H9 (cell line): ENCODE results near the gene SOCS1. TPM values are rescaled to one million over a fixed set of nuclear protein-coding genes. Genes with fewer than 3 reads are reported as not detected.

Source experiments
- DNase-seq: peaks from one replicate; pipeline ENCODE4 v3.0.0-alpha.2; 2017
- H2AFZ ChIP-seq: one replicate; pipeline ENCODE4 v1.6.1; 2013; ENCODE audit warnings: mild to moderate bottlenecking, low read length, control low read depth, moderate library complexity
- H2AK5ac ChIP-seq: 2 replicates; pipeline ENCODE4 v1.6.1; 2013; ENCODE audit warnings: low read length, control low read depth, mixed read lengths; ENCODE audit not compliant: insufficient read length
- H2BK120ac ChIP-seq: one replicate; pipeline ENCODE4 v1.6.1; 2013; ENCODE audit warnings: low read depth, mild to moderate bottlenecking, low read length, control low read depth, inconsistent platforms; ENCODE audit not compliant: poor library complexity, severe bottlenecking
- H2BK12ac ChIP-seq: 2 replicates; pipeline ENCODE4 v1.6.1; 2013; ENCODE audit warnings: low read length, control low read depth, mixed read lengths, low read depth; ENCODE audit not compliant: insufficient read length
- H2BK15ac ChIP-seq: 2 replicates; pipeline ENCODE4 v1.6.1; 2013; ENCODE audit warnings: low read depth, low read length, control low read depth
- H2BK20ac ChIP-seq: one replicate; pipeline ENCODE4 v1.6.1; 2013; ENCODE audit warnings: low read depth, mild to moderate bottlenecking, low read length, control low read depth, inconsistent platforms; ENCODE audit not compliant: poor library complexity, severe bottlenecking
- H2BK5ac ChIP-seq: 2 replicates; pipeline ENCODE4 v1.6.1; 2013; ENCODE audit warnings: low read length, control low read depth, mixed read lengths; ENCODE audit not compliant: insufficient read length
- H3K14ac ChIP-seq: 2 replicates; pipeline ENCODE4 v1.6.1; 2013; ENCODE audit warnings: low read length, control low read depth; ENCODE audit not compliant: insufficient read depth
- H3K18ac ChIP-seq: 2 replicates; pipeline ENCODE4 v1.6.1; 2013; ENCODE audit warnings: low read depth, mild to moderate bottlenecking, mixed read lengths, low read length, control low read depth; ENCODE audit not compliant: insufficient read length
- H3K23ac ChIP-seq: 2 replicates; pipeline ENCODE4 v1.6.1; 2013; ENCODE audit warnings: low read length, control low read depth, mixed read lengths, low read depth; ENCODE audit not compliant: insufficient read length
- H3K23me2 ChIP-seq: 2 replicates; pipeline ENCODE4 v1.6.1; 2013; ENCODE audit warnings: low read depth, mild to moderate bottlenecking, mixed read lengths, low read length, control low read depth; ENCODE audit not compliant: insufficient read length, poor library complexity, severe bottlenecking
- H3K27ac ChIP-seq: 2 replicates; pipeline ENCODE4 v1.5.1; 2013; ENCODE audit warnings: low read length, control low read depth, mixed read lengths, low read depth; ENCODE audit not compliant: insufficient read length
- H3K27me3 ChIP-seq: 2 replicates; pipeline ENCODE4 v1.6.1; 2013; ENCODE audit warnings: low read length, control low read depth, inconsistent platforms; ENCODE audit not compliant: insufficient read depth
- H3K4ac ChIP-seq: 2 replicates; pipeline ENCODE4 v1.6.1; 2013; ENCODE audit warnings: low read depth, mild to moderate bottlenecking, control low read depth, inconsistent platforms, low read length, moderate library complexity
- H3K4me1 ChIP-seq: 2 replicates; pipeline ENCODE4 v1.6.1; 2013; ENCODE audit warnings: low read length, control low read depth, inconsistent platforms; ENCODE audit not compliant: insufficient read depth
- H3K4me2 ChIP-seq: 2 replicates; pipeline ENCODE4 v1.6.1; 2013; ENCODE audit warnings: low read length, control low read depth, mixed read lengths; ENCODE audit not compliant: insufficient read length, insufficient read depth
- H3K56ac ChIP-seq: 2 replicates; pipeline ENCODE4 v1.6.1; 2013; ENCODE audit warnings: low read depth, mild to moderate bottlenecking, mixed read lengths, low read length, control low read depth; ENCODE audit not compliant: insufficient read length
- H3K79me1 ChIP-seq: 2 replicates; pipeline ENCODE4 v1.6.1; 2013; ENCODE audit warnings: low read depth, mild to moderate bottlenecking, moderate library complexity, low read length, control low read depth, inconsistent platforms; ENCODE audit not compliant: insufficient read depth, poor library complexity, severe bottlenecking
- H3K79me2 ChIP-seq: 2 replicates; pipeline ENCODE4 v1.6.1; 2013; ENCODE audit warnings: low read length, control low read depth, inconsistent platforms; ENCODE audit not compliant: insufficient read depth
- H3K9ac ChIP-seq: 2 replicates; pipeline ENCODE4 v1.6.1; 2013; ENCODE audit warnings: low read length, control low read depth, mixed read lengths; ENCODE audit not compliant: insufficient read length; ENCODE audit errors: extremely low read depth
- H3K9me3 ChIP-seq: one replicate; pipeline ENCODE4 v1.6.1; 2013; ENCODE audit warnings: low read depth, low read length, inconsistent platforms; ENCODE audit not compliant: control insufficient read depth
- H3T11ph ChIP-seq: one replicate; pipeline ENCODE4 v1.6.1; 2013; ENCODE audit warnings: mild to moderate bottlenecking, low read length, control low read depth, inconsistent platforms
- H4K20me1 ChIP-seq: one replicate; pipeline ENCODE4 v1.6.1; 2013; ENCODE audit not compliant: control insufficient read depth, insufficient read length, insufficient read depth
- H4K5ac ChIP-seq: 2 replicates; pipeline ENCODE4 v1.6.1; 2013; ENCODE audit warnings: low read depth, mild to moderate bottlenecking, mixed read lengths, low read length, control low read depth; ENCODE audit not compliant: insufficient read length
- H4K8ac ChIP-seq: replicated peaks from 2 replicates; pipeline ENCODE4 v1.6.1; 2013; ENCODE audit warnings: low read length, control low read depth, mixed read lengths, low read depth; ENCODE audit not compliant: insufficient read length
- H4K91ac ChIP-seq: 2 replicates; pipeline ENCODE4 v1.6.1; 2013; ENCODE audit warnings: low read depth, mild to moderate bottlenecking, moderate library complexity, mixed read lengths, low read length, control low read depth; ENCODE audit not compliant: insufficient read length
- H3K27ac Mint-ChIP-seq, 3 experiments: 2 replicates in 2 of 3; 3 replicates in 1 of 3; pipeline ENCODE4 v1.8.0; 2020 to 2021; ENCODE audit warnings: mixed read lengths in 3 of 3, mild to moderate bottlenecking in 1 of 3, moderate library complexity in 1 of 3
- H3K27me3 Mint-ChIP-seq: 2 replicates; pipeline ENCODE4 v1.8.0; 2021; ENCODE audit warnings: low read depth, mild to moderate bottlenecking, moderate library complexity, mixed read lengths
- H3K36me3 Mint-ChIP-seq, 3 experiments: 2 replicates in 2 of 3; 3 replicates in 1 of 3; pipeline ENCODE4 v1.8.0; 2020 to 2021; ENCODE audit warnings: low read depth in 3 of 3, mixed read lengths in 3 of 3; ENCODE audit not compliant: insufficient read depth in 1 of 3
- H3K4me1 Mint-ChIP-seq, 2 experiments: 2 replicates each; pipeline ENCODE4 v1.8.0; 2020; ENCODE audit warnings: mixed read lengths in 2 of 2
- H3K4me3 Mint-ChIP-seq, 2 experiments: 2 replicates in 1 of 2; 3 replicates in 1 of 2; pipeline ENCODE4 v1.8.0; 2020 to 2021; ENCODE audit warnings: mild to moderate bottlenecking in 2 of 2, mixed read lengths in 2 of 2, moderate library complexity in 1 of 2
- H3K9me3 Mint-ChIP-seq, 2 experiments: 2 replicates in 1 of 2; 3 replicates in 1 of 2; pipeline ENCODE4 v1.8.0; 2020; ENCODE audit warnings: mild to moderate bottlenecking in 2 of 2, mixed read lengths in 2 of 2, moderate library complexity in 1 of 2
- WGBS: extraction: QIAGEN DNeasy Blood & Tissue Kit; methylation state at CpG from one replicate; pipeline ENCODE4 v1.1.7; 2013; ENCODE audit warnings: missing lambda C conversion rate, low lambda C conversion rate, mixed read lengths; ENCODE audit not compliant: insufficient read length; ENCODE audit errors: extremely low coverage; 5-methylcytosine and 5-hydroxymethylcytosine counted together
- total RNA-seq: library from RNA; stranded (reverse); gene quantifications from 2 replicates; pipeline ENCODE4 v1.2.1, GENCODE V29; 2021
- TF ChIP-seq, protein P1 (sequence below): fragments of 200-600 bp; sonication (generic); conservative IDR thresholded peaks from 3 replicates; pipeline ENCODE4 v1.8.0; 2021; ENCODE audit warnings: antibody characterized with exemption, mild to moderate bottlenecking

Gene SOCS1
- total RNA-seq, 1 experiment from 2014 or later: 11.0 TPM

DNA sequence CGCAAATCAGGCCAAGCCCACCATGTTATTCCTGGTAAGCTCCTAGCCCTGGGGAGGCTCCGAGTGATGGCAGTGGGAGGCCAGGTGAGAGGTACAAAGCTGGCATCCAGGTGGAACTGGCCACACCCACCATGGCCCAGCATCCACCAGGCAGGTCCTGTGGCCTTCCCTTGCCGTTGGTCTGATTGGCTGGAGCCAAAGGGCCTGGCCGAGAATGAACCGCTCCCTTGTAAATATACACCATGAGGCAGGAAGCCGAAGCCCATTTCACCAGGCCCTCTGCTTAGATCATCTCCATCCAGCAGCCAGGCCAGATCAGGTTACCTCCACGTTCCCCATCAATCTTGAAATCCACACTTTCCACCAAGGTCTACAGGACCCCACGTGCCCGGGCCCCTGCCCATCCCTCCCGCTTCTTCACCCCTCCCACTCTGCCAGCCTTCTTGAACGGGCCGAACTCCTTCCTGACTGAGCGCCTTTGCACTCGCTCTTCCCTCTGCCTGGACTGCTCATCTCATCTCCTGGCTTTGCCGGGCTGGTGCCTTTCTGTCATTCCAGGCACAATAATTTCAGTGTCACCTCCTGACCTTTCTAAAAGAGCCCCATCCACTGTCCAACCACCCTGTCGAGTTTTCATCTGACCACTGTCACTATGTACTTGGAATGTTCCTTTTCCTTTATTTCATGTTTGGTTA lies 5.8 kb downstream of the SOCS1 start:
- H4K5ac ChIP-seq: no peak overlapping the region
- H4K20me1 ChIP-seq: peaks cover 6% of the 10 kb centered on the region
- Mint-ChIP-seq H3K4me3 (peak overlapping the region in 1 of 2 experiments; percentile 18; a peak in 1 of 5 replicates), H3K4me1 (peaks cover 18% of the 10 kb centered on the region in 2 experiments), H3K27me3 (no peaks in the 10 kb centered on the region), H3K27ac (peak overlapping the region in 1 of 3 experiments; percentile 73; a peak in 2 of 7 replicates), H3K36me3 (peaks cover 5 to 13% (median 8%) of the 10 kb centered on the region in 3 experiments; a peak in 6 of 7 replicates), H3K9me3 (no peaks in the 10 kb centered on the region)
- H3K4me2 ChIP-seq: no peak overlapping the region
- H2BK15ac ChIP-seq: no peak overlapping the region
- no peak overlapping the region for H3K23ac ChIP-seq
- no peak overlapping the region for H4K8ac ChIP-seq
- no peak overlapping the region for H3T11ph ChIP-seq
- TF ChIP-seq, protein P1, sequence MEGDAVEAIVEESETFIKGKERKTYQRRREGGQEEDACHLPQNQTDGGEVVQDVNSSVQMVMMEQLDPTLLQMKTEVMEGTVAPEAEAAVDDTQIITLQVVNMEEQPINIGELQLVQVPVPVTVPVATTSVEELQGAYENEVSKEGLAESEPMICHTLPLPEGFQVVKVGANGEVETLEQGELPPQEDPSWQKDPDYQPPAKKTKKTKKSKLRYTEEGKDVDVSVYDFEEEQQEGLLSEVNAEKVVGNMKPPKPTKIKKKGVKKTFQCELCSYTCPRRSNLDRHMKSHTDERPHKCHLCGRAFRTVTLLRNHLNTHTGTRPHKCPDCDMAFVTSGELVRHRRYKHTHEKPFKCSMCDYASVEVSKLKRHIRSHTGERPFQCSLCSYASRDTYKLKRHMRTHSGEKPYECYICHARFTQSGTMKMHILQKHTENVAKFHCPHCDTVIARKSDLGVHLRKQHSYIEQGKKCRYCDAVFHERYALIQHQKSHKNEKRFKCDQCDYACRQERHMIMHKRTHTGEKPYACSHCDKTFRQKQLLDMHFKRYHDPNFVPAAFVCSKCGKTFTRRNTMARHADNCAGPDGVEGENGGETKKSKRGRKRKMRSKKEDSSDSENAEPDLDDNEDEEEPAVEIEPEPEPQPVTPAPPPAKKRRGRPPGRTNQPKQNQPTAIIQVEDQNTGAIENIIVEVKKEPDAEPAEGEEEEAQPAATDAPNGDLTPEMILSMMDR: no peak
- no peak overlapping the region for H3K56ac ChIP-seq
- no peak overlapping the region for H3K18ac ChIP-seq
- H2AFZ ChIP-seq: no peak overlapping the region
- peaks cover 10% of the 10 kb centered on the region; the same call in 1 of the 2 replicates for H3K79me2 ChIP-seq
- H2BK12ac ChIP-seq: no peak overlapping the region
- no peak overlapping the region; the same call in 1 of the 2 replicates for H3K14ac ChIP-seq
- H3K9ac ChIP-seq: no peak overlapping the region
- no peaks in the 10 kb centered on the region for H3K79me1 ChIP-seq
- no peaks in the 10 kb centered on the region for H3K23me2 ChIP-seq
- H2BK5ac ChIP-seq: no peak overlapping the region
- H3K4ac ChIP-seq: no peak overlapping the region
- no peaks in the 10 kb centered on the region for H3K9me3 ChIP-seq
- no peak overlapping the region for H3K27ac ChIP-seq
- H2BK120ac ChIP-seq: no peak overlapping the region
- no peak overlapping the region for H4K91ac ChIP-seq
- no CpG with 5 or more reads among the region's 16 CpGs for WGBS
- no peak overlapping the region for H2AK5ac ChIP-seq
- peak; percentile 81 for DNase-seq
- H2BK20ac ChIP-seq: no peak overlapping the region
- no peaks in the 10 kb centered on the region for H3K4me1 ChIP-seq
- H3K27me3 ChIP-seq: no peaks in the 10 kb centered on the region
